C4-2B (cell line): Measurements from ENCODE around the gene TCP11.

Source experiments
- ZFX ChIP-seq: fragments of 450-650 bp; IDR thresholded peaks from 2 replicates; pipeline ENCODE4 v1.6.1; 2017
- TF ChIP-seq, protein P1 (sequence below): fragments of 450-650 bp; conservative IDR thresholded peaks from 2 replicates; pipeline ENCODE4 v1.5.1; 2017; ENCODE audit warnings: mild to moderate bottlenecking

DNA sequence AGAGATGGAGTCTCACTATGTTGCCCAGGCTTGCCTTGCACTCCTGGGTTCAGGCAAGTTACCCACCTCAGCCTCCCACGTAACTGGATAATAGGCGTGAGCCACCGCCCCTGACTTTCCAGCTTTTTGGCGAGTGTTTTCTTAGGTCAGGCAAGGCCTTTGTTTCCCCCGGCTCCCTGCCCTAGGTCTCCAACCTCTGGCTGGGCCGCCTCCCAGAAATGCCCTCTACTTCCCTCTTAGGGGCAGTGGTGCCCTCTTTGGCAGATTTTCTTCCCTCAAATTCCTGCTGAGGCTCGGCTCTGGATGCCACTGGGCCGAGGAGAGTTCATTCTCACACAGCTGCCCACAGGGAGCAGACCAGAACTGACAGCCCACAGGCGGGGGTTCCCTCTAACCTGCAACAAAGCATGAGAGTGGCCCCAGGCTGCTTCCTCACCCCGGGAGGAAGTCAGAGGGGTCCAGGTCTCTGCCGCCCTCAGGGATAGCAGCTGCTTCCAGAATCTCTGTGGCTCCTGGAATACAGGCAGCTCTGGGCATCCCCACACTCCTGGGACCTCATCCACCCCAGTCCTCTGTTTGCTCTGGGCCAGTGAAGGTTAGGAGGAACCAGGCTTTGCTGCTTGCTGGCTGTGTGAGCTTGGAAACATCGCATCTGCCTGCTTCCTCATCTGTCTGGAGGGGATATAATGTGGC is 56.5 kb downstream of the TCP11 start:
- TF ChIP-seq, protein P1, sequence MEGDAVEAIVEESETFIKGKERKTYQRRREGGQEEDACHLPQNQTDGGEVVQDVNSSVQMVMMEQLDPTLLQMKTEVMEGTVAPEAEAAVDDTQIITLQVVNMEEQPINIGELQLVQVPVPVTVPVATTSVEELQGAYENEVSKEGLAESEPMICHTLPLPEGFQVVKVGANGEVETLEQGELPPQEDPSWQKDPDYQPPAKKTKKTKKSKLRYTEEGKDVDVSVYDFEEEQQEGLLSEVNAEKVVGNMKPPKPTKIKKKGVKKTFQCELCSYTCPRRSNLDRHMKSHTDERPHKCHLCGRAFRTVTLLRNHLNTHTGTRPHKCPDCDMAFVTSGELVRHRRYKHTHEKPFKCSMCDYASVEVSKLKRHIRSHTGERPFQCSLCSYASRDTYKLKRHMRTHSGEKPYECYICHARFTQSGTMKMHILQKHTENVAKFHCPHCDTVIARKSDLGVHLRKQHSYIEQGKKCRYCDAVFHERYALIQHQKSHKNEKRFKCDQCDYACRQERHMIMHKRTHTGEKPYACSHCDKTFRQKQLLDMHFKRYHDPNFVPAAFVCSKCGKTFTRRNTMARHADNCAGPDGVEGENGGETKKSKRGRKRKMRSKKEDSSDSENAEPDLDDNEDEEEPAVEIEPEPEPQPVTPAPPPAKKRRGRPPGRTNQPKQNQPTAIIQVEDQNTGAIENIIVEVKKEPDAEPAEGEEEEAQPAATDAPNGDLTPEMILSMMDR = no peak
- TF ChIP-seq ZFX = no peak
